Measurements from ENCODE around the gene GRIA1. TPM values are rescaled to one million over a fixed set of nuclear protein-coding genes. Genes with fewer than 3 reads are reported as not detected.

Gene GRIA1
- total and polyA plus RNA-seq, 10 of the 15 experiments (the other 5 are each of a cell fraction or from before 2014, with no cell fraction given) = 0.04 to 0.18 (median 0.04) TPM; not detected in 7

GRCh38 chr5:153543959-153544470, 53.5 kb downstream of the GRIA1 start:
- ChIA-PET RAD21 (ENCODE audit: unreplicated experiment) (no interaction called here), SMC1A (ENCODE audit: uncharacterized antibody, unreplicated experiment) (interaction anchor here (1.1 kb wide), 1 partner anchor 13 kb away, joined by 4 read pairs; no protein-coding TSS in a partner anchor), POLR2A (no interaction called here), CTCF (no interaction called here)
- no peak for FAIRE-seq
- ATAC-seq = no peak
- Histone ChIP-seq H3K27ac (ENCODE audit: control insufficient read depth, insufficient read depth) (no peak overlapping the region), H2AFZ (ENCODE audit: control insufficient read depth, low read depth, low read length) (no peak overlapping the region), H3K9me3 (replicated peaks; ENCODE audit: control insufficient read depth, insufficient read depth, low read length) (no peaks in the 10 kb centered on the region), H3K9ac (ENCODE audit: control insufficient read depth, insufficient read depth, low read length) (no peak overlapping the region), H3K79me2 (ENCODE audit: control insufficient read depth, insufficient read depth, low read length) (no peaks in the 10 kb centered on the region), H3K27me3 (replicated peaks in 1 of 2; ENCODE audit: control insufficient read depth in 2 of 2, insufficient read depth in 2 of 2, low read length in 1 of 2) (no peaks in the 10 kb centered on the region), H4K20me1 (ENCODE audit: control insufficient read depth, insufficient read depth) (no peaks in the 10 kb centered on the region), H3K36me3 (ENCODE audit: control insufficient read depth in 2 of 2, insufficient read depth in 2 of 2, low read length in 1 of 2) (no peaks in the 10 kb centered on the region), H3K4me3 (no peak overlapping the region), H3K4me2 (ENCODE audit: control insufficient read depth, insufficient read depth) (no peak overlapping the region), H3K4me1 (ENCODE audit: control insufficient read depth, insufficient read depth, low read length) (no peaks in the 10 kb centered on the region)
- intact Hi-C loops (cut with micrococcal nuclease; ENCODE audit: unreplicated experiment) = no loop called here
- no peak for DNase-seq (ENCODE audit: low read depth, low spot score)
- TF ChIP-seq ZNF24 (IDR thresholded peaks at IDR 0.05) (no peak), MYB (IDR thresholded peaks at IDR 0.05; ENCODE audit: borderline replicate concordance, low read depth, low read length) (no peak), HDAC2 (IDR thresholded peaks at IDR 0.05) (no peak), NR2C2 (IDR thresholded peaks at IDR 0.05; ENCODE audit: borderline replicate concordance, control insufficient read depth, insufficient read length, low read depth) (no peak), PML (IDR thresholded peaks at IDR 0.05; ENCODE audit: low read length) (no peak), SIN3A (IDR thresholded peaks at IDR 0.05; ENCODE audit: low read depth, low read length) (no peak), PKNOX1 (IDR thresholded peaks at IDR 0.05) (no peak), ZBED1 (IDR thresholded peaks at IDR 0.05; ENCODE audit: borderline replicate concordance) (no peak), CREM (IDR thresholded peaks at IDR 0.05; ENCODE audit: low read depth) (no peak), E2F4 (IDR thresholded peaks at IDR 0.05; ENCODE audit: low read depth, low read length) (no peak), USF2 (IDR thresholded peaks at IDR 0.05; ENCODE audit: borderline replicate concordance, low read depth, low read length) (no peak), MEF2B (IDR thresholded peaks at IDR 0.05; ENCODE audit: partially characterized antibody, poor library complexity, severe bottlenecking) (no peak)
- in situ Hi-C loops (cut with MboI) = no loop called here
- no TSS peak for BruUV-seq (replicated peaks)

Measured in GM12878 (cell line).